Esophagus squamous epithelium (tissue), 4 donors: ENCODE data around the gene DDB1.

Experiments used
- POLR2A ChIP-seq, 4 donors: fragments of 450-650 bp; IDR thresholded peaks; one replicate each; pipeline ENCODE4 v1.6.1; 2017; ENCODE audit warnings: antibody characterized with exemption in 4 of 4, mild to moderate bottlenecking in 4 of 4, moderate library complexity in 3 of 4
- TF ChIP-seq, protein P1 (sequence below), 6 experiments: fragments of 450-650 bp in 4 of 6; fragments of 200-600 bp in 2 of 6; sonication (generic) in 2 of 6; IDR thresholded peaks; one replicate each; pipeline ENCODE4 v1.5.1; 2016 to 2019; ENCODE audit warnings: antibody characterized with exemption in 6 of 6, mild to moderate bottlenecking in 4 of 6, moderate library complexity in 4 of 6

DNA sequence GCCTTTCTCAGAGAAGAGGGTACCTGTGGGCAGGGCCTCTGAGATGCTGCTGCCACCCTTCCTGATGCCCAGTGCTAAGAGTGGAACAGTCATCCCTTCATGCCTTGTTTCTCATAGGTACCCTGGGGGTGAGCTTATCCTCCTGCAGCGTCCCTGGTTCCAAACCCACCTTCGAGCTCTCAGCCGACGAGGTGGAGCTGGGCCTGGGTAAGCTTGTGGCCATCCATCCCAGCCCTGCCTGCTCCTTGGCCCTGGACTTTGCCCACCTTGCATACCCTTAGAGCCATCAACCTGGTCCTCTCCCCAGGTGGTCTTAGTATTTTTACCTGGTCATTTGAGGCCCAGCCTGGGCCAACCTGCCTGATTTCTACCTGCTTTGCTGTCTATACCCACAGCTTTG, 8.8 kb upstream of the DDB1 start:
- no peak for TF ChIP-seq POLR2A (IDR thresholded peaks at IDR 0.05)
- TF ChIP-seq, protein P1, sequence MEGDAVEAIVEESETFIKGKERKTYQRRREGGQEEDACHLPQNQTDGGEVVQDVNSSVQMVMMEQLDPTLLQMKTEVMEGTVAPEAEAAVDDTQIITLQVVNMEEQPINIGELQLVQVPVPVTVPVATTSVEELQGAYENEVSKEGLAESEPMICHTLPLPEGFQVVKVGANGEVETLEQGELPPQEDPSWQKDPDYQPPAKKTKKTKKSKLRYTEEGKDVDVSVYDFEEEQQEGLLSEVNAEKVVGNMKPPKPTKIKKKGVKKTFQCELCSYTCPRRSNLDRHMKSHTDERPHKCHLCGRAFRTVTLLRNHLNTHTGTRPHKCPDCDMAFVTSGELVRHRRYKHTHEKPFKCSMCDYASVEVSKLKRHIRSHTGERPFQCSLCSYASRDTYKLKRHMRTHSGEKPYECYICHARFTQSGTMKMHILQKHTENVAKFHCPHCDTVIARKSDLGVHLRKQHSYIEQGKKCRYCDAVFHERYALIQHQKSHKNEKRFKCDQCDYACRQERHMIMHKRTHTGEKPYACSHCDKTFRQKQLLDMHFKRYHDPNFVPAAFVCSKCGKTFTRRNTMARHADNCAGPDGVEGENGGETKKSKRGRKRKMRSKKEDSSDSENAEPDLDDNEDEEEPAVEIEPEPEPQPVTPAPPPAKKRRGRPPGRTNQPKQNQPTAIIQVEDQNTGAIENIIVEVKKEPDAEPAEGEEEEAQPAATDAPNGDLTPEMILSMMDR (IDR thresholded peaks at IDR 0.05): no peak
